SKM-1 (cell line): ENCODE results near the gene TOB2.
"Not testable (repeated sequence)": the region's sequence is repeated elsewhere in the genome, so short reads cannot be mapped to it uniquely, and the experiment has no call there.

Experiments
- DNase-seq: peaks from one replicate; lab custom pipeline; 2025; ENCODE audit not compliant: unreplicated experiment; lab: John Stamatoyannopoulos, UW

TOB2 gene

GRCh38 chr22:41429951-41430332 is 16.7 kb downstream of the TOB2 start:
- DNase-seq: no peak

DNA sequence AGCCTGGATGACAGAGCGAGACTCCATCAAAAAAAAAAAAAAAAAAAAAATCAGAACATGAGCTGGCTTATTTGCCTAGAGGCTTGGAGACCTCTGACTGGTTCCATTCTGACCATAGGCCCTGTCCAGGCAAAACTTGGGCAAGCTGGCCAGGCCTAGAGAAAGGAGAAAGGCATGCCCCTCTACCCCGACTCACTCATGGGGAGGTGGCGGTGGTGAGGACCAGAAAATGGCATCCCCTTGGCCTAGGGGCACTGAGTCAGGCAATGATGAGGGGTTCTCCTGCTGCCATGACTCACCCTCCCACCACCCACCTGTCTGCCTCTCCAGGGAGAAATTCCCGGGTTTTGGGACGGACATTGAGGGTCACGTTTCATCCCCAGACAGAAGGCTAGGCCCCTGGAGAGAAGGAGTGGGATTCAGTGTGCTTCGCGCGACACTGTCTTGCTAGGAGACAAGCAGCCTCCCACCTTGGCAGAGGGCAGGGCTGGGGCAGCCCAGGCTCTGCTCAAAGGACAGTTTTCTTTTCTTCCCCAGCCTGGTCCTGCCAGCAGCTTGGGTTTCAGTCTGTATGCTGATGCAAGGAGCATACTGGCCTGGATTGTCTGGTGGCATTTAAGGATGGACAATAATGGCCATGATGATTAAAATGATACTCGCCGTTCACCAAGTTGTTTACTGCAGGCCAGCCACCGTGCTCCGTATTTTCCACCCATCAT is 17.2 kb downstream of the TOB2 start:
- DNase-seq: no peak

DNA sequence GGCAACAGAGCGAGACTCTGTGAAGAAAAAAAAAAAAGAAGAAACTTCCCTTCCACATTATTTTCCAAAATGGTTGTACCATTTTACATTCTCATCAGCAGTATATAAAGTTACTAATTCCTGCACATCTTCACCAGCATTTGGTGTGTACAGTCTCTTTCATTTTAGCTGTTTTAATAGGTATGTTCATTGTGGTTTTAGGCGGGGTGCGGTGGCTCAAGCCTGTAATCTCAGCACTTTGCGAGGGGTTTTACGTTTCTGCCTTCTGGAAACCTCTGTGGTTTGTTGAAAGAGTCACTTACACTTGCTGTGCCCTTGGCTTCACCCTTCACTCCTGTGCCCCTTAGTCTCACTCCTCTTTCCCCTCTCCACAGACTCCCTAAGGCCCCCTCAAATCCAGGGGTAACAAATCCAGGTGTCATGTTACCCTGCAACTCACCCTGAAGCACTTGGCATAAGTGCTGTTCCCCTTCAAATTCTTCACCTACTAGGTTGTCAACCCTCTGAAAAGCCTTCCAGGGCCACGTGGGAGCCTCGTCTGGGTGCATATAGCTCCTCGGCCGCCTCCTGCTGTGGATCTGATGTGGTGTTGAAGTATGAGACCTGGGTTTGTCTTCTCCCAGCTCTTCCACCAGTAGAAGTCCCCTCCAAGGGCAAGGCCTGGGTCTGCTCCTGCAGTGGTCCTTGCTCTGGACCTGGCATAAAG is 20.8 kb downstream of the TOB2 start:
- no peak for DNase-seq

- no peak for DNase-seq
Measured at GRCh38 chr22:41418717-41419116, 27.9 kb downstream of the TOB2 start.

- no peak for DNase-seq
Measured at GRCh38 chr22:41417622-41418390, 28.8 kb downstream of the TOB2 start.

GRCh38 chr22:41415554-41415953 is 31.0 kb downstream of the TOB2 start:
- DNase-seq: no peak

DNA sequence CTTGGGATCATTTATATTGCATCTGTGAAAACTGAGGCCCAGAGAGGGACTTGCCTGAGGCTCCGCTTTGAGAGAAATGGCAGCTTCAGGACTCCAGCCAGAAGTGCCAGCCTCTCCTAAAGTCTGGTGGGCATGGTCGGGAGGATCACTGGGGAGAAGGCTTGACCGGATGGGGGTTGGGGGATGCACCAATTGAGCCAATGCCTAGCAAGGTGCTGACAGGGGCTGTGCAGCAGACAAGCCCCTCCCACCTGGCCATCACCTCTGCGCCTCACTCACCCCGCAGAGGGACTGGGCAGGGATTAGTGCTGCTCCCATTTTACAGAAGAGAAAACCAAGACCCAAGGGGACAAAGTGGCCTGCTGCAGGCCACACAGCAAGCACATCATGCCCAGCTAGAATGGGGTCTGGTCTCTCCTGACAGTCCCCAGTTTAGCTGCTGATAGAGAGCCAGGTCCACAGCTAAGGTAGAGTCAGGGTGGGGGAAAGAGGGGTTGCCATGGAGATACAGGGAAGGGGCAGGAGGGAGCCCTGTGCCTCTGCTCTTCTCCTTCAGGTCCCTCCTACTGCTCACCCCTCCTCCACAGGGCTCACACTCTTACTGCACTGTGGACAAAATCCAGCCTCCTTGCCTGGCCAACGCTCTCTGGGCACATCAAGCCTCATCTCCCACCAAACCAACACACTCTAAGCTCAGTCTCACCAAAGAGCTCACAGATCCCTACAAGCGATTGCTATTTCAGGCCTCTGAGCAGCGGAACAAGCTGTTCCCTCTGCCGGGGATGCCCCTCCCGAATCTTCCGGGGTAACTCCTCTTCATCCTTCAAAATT is 35.4 kb downstream of the TOB2 start:
- no peak for DNase-seq

- DNase-seq: no peak
Measured at GRCh38 chr22:41410311-41410751, 36.3 kb downstream of the TOB2 start.

DNA sequence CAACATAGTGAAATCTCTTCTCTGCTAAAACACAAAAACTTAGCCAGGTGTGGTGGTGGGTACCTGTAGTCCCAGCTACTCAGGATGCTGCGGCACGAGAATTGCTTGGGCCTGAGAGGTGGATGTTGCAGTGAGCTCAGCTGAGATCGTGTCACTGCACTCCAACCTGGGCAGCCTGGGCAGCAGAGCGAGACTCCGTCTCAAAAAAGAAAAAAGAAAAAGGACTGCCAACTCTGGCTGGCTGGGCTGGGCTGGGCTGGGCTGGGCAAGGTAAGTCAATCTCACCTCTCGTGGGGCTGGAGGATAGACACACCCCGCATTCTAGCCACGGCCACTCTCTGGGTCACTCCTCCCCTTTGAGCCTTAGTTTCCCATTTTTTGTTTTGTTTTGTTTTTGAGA is 37.9 kb downstream of the TOB2 start:
- DNase-seq: no peak

DNA sequence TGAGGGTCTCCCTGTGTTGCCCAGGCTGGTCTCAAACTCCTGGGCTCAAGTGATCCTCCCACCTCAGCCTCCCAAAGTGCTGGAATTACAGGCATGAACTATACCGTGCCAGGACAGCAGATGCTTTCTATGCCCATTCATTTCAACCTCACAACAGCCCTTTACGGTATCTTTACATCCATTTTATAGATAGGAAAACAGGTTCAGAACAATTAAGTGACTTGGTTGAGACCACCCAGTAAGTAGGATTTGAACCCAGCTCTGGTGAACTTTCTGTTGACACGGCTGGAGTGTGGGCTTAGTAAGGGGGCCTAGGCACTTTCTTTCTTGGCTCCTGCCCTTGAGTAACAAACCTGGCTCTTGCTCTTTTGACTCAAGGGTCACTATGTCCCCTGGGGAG is 39.2 kb downstream of the TOB2 start:
- DNase-seq: no peak

GRCh38 chr22:41406410-41406809 is 40.2 kb downstream of the TOB2 start:
- no peak for DNase-seq

- DNase-seq: no peak
Measured at GRCh38 chr22:41405588-41405987, 41.0 kb downstream of the TOB2 start.

DNA sequence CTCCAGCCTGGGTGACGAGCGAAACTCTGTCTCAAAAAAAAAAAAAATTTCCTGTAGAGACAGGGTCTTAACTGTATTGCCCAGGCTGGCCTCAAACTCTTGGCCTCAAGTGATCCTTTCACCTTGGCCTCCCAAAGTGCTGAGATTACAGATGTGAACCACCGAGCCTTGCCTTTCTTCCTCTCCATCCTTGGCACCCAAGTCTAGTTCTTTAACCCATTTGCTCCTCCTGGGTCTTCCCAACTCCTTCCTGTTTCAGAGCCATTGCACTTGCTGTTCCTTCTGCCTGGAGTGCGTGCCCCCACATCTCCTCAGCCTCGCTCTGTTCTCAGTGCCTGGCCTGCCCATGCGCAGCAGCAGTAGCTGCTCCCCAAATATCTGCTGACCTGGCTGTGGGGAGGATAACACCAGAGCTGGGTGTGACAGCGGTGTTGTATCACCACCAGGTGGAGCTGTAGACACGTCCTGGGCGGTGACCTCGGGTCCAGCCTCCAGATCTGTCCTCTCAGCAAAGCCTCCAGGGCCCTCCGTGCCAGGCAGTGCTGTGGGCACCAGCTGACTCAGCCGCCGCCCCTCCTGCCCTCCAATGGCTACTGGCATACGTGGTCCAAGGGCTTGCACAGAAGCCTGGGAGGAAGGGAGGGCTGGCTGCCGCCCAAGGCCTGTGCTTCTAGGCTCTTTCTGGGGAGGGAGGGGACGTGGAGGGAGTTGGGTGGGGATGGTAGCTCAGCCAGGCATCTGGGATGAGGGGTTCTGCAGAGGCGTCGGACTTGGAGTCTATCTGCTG is 42.9 kb downstream of the TOB2 start:
- peak; percentile 75 for DNase-seq

DNA sequence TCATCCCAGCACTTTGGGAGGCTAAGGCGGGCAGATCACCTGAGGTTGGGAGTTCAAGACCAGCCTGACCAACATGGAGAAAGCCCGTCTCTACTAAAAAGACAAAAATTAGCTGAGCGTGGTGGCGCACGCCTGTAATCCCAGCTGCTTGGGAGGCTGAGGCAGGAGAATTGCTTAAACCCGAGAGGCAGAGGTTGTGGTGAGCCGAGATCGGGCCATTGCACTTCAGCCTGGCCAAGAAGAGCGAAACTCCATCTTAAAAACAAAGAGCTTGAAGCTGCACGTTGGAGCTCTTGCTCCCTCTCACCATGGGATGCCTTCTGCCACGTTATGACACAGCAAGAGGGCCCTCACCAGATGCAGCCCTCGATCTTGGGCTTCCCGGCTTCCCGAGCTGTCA is 43.8 kb downstream of the TOB2 start:
- DNase-seq: not testable (repeated sequence)

DNA sequence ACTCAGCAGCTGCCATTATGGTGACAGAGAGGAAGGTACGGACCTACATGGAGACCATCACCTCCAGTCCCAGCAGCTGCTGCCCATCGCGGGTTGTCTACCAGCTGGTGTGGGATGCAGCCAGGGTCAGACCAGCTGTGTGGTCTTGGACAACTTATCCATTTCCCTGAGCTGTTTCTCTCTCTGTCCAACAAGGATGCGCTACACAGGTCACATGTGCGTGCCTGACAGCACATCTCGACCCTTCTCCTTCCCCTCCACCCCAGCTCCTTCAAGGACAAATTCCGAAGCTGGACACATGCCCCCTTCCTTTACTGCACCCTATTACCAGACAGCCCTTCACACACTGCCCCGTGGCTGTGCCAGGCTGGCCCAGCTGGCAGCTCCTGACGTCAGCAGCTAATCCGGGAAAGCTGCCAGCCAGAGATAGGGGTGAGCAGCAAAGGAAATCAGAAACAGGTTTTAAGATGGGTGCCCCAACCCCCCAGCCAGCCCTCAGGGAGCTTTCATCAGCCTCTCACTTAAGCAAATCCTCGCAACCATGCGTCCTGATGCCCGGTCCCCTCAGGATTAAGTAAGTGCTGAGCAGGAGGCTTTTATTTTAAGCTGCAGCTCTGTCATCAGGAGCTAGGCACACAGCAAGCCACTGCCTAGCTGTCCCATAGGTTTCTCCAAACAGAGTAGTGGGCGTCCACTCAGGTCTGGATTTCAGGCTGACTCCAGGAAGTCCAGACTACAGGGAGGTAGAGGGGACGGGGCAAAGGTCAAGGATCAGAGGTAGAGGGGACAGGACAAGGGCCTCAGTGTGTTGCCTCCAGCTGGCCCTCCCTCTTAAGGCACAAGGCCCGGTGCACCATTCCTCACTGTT is 44.6 kb downstream of the TOB2 start:
- no peak for DNase-seq

GRCh38 chr22:41398921-41399320 is 47.7 kb downstream of the TOB2 start:
- DNase-seq: no peak

- DNase-seq: no peak
Measured at GRCh38 chr22:41397143-41397811, 49.3 kb downstream of the TOB2 start.

- no peak for DNase-seq
Measured at GRCh38 chr22:41395531-41396240, 50.9 kb downstream of the TOB2 start.
